ENCODE results near the gene HECW1. TPM values are rescaled to one million over a fixed set of nuclear protein-coding genes. Genes with fewer than 3 reads are reported as not detected.

HECW1 gene
- total RNA-seq, 2 experiments from 2014 or later = not detected

DNA sequence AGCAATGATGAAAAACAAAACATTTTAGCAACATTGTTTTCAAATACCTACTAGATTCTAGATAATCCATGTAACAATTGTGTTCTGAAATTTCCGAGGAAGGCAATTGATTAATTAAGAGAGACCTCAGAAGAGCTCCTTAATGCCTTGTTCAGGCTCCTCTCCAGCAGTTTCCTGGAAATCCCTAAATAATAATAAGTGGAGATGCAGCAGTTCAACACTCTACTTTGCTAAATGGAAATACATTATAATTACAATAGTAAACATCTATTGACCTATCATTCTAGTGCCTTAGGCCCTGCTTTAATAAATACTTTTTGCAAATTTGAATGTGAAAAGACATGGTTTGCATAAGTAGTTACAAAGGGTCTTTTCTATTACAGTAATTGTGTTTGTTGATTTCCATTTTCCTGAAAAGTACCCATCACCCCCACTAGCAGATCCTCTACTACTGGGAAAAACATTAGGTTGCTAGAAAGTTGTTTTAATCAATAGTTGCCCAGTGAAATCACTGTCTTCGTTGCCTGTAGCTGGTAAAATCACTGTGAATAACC lies 283.8 kb downstream of the HECW1 start:
- Mint-ChIP-seq H3K4me1 (ENCODE audit: low read depth) (no peaks in the 10 kb centered on the region), H3K4me3 (no peak overlapping the region), H3K9me3 (no peaks in the 10 kb centered on the region), H3K36me3 (ENCODE audit: low read depth) (no peaks in the 10 kb centered on the region), H3K27me3 (peaks cover 19% of the 10 kb centered on the region), H3K27ac (no peak overlapping the region)
- CTCF ChIA-PET = no interaction called here
- POLR2A ChIA-PET = no interaction called here
- intact Hi-C loops (cut with micrococcal nuclease) = no loop called here
- DNase-seq (no peak), ATAC-seq (no peak)
- TF ChIP-seq, protein P1, sequence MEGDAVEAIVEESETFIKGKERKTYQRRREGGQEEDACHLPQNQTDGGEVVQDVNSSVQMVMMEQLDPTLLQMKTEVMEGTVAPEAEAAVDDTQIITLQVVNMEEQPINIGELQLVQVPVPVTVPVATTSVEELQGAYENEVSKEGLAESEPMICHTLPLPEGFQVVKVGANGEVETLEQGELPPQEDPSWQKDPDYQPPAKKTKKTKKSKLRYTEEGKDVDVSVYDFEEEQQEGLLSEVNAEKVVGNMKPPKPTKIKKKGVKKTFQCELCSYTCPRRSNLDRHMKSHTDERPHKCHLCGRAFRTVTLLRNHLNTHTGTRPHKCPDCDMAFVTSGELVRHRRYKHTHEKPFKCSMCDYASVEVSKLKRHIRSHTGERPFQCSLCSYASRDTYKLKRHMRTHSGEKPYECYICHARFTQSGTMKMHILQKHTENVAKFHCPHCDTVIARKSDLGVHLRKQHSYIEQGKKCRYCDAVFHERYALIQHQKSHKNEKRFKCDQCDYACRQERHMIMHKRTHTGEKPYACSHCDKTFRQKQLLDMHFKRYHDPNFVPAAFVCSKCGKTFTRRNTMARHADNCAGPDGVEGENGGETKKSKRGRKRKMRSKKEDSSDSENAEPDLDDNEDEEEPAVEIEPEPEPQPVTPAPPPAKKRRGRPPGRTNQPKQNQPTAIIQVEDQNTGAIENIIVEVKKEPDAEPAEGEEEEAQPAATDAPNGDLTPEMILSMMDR (IDR thresholded peaks at IDR 0.05) = no peak

DNA sequence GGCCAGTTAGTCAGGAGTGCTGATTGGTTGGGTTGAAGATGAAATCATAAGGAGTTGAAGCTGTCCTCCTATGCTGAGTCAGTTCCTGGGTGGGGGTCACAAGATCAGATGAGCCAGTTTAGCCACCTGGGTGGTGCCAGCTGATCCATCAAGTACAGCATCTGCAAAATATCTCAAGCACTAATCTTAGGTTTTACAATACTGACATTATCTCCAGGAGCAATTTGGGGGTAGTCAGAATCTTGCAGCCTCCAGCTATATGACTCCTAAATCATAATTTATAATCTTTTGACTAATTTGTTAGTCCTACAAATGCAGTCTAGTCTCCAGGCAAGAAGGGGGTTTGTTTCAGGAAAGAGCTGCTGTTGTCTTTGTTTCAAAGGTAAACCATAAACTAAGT lies 286.4 kb downstream of the HECW1 start:
- Mint-ChIP-seq H3K36me3 (ENCODE audit: low read depth) (no peaks in the 10 kb centered on the region), H3K27me3 (peaks cover 20% of the 10 kb centered on the region), H3K4me1 (ENCODE audit: low read depth) (no peaks in the 10 kb centered on the region), H3K4me3 (no peak overlapping the region), H3K27ac (no peak overlapping the region), H3K9me3 (no peaks in the 10 kb centered on the region)
- TF ChIP-seq, protein P1 (IDR thresholded peaks at IDR 0.05) = no peak
- CTCF ChIA-PET = interaction anchor here (1.2 kb wide), 1 partner anchor 40 kb away, joined by 3 read pairs; no protein-coding TSS in a partner anchor
- no peak for ATAC-seq
- intact Hi-C loops (cut with micrococcal nuclease) = no loop called here
- POLR2A ChIA-PET = no interaction called here
- no peak for DNase-seq

GRCh38 chr7:43405948-43406347 lies 293.5 kb downstream of the HECW1 start:
- POLR2A ChIA-PET = no interaction called here
- no peaks in the 10 kb centered on the region for H3K4me1 Mint-ChIP-seq (ENCODE audit: low read depth)
- CTCF ChIA-PET = no interaction called here
- H3K27me3 Mint-ChIP-seq = peaks cover 3% of the 10 kb centered on the region
- no peaks in the 10 kb centered on the region for H3K36me3 Mint-ChIP-seq (ENCODE audit: low read depth)
- no peaks in the 10 kb centered on the region for H3K9me3 Mint-ChIP-seq
- no peak overlapping the region for H3K27ac Mint-ChIP-seq
- H3K4me3 Mint-ChIP-seq = no peak overlapping the region
- ATAC-seq (no peak), DNase-seq (no peak)
- intact Hi-C loops (cut with micrococcal nuclease) = no loop called here
- TF ChIP-seq, protein P1 (IDR thresholded peaks at IDR 0.05) = no peak

DNA sequence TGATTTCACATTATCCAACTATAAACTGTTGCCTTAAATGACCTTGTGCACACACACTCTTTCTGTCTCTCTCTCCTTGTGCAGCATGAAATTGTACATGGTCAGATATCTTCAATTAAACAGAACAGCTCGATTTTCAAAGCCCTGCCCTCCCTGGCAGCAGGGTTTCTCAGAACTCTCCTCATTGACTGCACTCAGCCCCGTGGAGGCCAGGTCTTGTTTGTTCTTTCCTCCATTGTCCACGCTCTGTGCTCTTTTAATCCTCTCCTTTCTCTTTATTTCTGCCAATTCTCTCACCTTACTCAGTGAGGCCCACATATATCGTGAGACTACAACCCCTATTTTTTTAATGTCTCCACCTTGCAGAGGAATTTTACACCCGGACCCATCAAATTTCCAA lies 294.5 kb downstream of the HECW1 start:
- Mint-ChIP-seq H3K4me1 (ENCODE audit: low read depth) (no peaks in the 10 kb centered on the region), H3K27me3 (peaks cover 3% of the 10 kb centered on the region), H3K27ac (no peak overlapping the region), H3K4me3 (no peak overlapping the region), H3K36me3 (ENCODE audit: low read depth) (no peaks in the 10 kb centered on the region), H3K9me3 (no peaks in the 10 kb centered on the region)
- POLR2A ChIA-PET = no interaction called here
- ATAC-seq (no peak), DNase-seq (no peak)
- CTCF ChIA-PET = no interaction called here
- intact Hi-C loops (cut with micrococcal nuclease) = no loop called here
- TF ChIP-seq, protein P1 (IDR thresholded peaks at IDR 0.05) = no peak

- Mint-ChIP-seq H3K27ac (no peak overlapping the region), H3K27me3 (peaks cover 2% of the 10 kb centered on the region), H3K9me3 (no peaks in the 10 kb centered on the region), H3K4me3 (no peak overlapping the region), H3K4me1 (ENCODE audit: low read depth) (no peaks in the 10 kb centered on the region), H3K36me3 (ENCODE audit: low read depth) (no peaks in the 10 kb centered on the region)
- ATAC-seq (no peak), DNase-seq (no peak)
- intact Hi-C loops (cut with micrococcal nuclease) = no loop called here
- ChIA-PET CTCF (interaction anchor here (1.4 kb wide), 1 partner anchor 9 kb away, joined by 4 read pairs; no protein-coding TSS in a partner anchor), POLR2A (no interaction called here)
- TF ChIP-seq, protein P1 (IDR thresholded peaks at IDR 0.05) = no peak
These were observed 296.5 kb downstream of the HECW1 start for GRCh38 chr7:43408981-43409380.

Data from activated CD8-positive, alpha-beta T cell treated with anti-CD3 and anti-CD28 coated beads for 36 hours (primary cell).